ENCODE measurements around the gene TMEM263.

The TMEM263 gene

DNA sequence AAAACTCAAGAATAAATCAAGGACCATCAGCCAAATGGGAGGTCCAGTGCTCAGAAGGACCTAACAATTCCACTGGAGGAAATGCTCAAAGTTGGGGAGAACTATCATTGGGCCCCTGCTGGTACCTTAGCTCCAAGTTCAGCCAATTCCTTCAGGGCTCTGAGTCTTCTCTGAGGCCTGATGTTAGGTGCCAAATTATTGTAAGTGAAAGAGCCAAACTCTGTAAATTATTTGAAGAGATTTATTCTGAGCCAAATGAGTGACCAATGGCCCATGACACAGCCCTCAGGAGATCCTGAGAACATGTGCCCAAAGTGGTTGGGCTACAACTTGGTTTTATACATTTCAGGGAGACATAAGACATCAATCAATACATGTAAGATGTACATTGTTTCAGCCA lies 8.2 kb upstream of the TMEM263 start:
- DNase-seq = no peak

DNA sequence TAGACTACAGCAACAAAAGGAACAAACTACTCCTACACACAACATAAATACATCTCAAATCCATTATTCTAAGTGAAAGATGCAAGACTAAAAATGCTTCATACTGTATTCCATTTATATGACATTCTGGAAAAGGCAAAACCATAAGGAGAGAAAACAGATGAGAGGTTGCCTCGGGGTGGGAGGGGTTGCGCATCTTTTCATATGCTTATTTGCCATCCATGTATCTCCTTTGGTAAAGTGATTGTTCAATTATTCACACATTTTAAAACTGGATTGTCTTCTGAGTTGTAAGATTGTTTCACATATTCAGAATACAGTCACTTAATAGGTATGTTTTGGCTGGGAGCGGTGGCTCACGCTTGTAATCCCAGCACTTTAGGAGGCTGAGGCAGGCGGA lies 5.1 kb upstream of the TMEM263 start:
- DNase-seq = no peak

DNA sequence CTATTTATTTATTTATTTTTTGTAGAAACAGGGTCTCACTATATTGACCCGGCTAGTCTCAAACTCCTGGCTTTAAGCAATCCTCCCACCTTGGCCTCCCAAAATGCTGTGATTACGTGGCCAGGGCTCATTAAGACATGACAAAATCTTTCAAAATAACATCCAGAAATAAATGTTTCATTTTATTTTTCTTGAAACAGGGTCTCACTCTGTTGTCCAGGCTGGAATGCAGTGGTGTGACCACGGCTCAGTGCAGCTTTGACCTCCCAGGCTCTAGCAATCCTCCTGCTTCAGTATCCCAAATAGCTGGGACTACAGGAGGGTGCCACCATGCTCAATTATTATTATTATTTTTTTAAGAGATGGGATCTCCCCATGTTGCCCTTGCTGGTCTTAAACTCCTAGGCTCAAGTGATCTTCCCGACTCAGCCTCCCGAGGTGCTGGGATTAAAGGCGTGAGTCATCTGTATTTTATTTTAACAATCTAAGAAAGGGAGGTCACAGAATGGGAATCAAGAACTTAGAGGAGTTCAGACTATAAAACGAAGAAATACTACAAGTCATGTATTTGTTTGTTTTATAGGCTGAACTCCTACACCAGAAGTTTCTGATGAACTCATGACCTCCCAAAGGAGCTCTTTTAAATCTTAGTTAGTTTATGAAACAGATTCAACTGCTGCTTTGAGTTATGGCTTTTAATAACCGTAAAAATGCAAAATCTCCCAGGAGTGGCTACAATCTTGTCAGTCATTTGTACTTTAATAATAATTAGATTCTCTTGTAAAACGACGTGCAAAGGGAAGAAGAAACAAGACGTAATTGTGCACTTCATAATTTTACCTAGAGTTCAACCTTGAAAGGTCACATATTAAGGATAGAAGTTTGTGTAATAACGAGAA lies 2.1 kb upstream of the TMEM263 start:
- no peak for DNase-seq

DNA sequence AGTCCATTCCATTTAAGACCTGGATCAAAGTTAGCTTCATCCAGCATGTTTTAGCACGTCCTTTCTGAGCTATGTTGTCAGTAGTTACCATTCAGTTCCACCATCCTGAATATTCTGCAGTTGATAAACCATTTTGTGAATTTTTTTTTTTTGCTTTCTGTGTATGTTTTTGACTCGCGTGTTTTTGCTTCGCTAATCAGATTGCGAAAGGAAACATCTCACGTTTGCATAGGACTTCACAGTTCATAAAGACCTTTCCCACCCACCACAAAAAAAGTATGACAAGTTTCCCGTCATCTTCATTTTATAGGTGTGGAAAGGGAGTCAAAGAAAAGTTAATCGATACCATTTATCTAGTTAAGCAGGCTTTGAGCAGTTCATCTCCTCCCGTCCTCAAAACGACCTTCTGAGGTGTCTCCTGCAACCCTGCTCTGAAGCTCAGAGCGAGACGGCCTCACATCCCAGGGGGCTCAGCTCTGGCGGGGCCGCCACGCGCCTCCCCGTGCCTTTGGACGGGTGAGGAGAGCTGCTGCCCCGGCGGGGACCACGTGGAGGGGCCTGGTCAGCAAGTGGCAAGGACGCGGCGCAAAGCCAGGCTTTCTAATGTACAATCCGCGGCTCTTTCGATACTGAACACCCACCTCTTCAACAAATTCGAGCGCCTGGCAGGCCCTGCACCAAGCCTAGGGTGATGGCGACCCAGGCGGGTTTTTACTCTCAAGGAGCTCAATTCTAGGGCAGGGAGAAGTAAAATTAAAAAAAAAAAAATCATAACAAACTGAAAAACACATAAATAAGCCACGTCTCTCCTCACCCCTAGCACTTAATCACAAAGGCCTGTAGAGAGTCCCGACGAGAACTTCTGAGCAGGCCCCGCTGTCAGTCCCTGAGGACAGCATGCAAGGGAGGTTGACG lies 988 bp upstream of the TMEM263 start:
- peak in 26 of 56 donors; percentile 2 to 58 (median 32) for DNase-seq

DNA sequence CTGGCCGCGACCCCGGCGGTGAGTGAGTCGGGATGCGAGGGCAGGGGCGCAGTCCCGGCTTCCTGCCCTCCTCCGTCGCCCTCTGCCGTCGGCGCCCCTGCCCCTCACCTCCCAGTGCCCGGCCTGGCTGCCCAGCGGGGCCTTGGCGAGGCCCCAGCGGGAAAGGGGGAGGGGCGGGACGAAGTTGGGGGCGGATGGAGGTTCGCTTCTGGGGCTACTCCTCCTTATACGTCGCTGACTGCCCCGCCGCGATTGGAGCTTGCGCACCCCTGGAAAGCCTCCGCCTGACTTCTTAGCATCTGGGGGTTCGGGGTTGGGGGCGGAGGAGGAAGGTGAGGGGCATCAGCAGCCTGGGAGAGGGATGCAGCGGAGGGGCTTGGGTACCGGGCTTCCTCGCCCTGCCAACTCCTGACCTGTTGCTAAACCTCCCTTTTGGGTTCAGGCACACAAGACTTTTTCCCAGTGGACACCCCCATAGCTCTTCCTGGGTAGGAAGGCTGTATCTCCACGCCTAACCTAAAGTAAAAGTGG lies 406 bp downstream of the TMEM263 start:
- peak in 44 of 56 donors; percentile 6 to 83 (median 58) for DNase-seq

DNA sequence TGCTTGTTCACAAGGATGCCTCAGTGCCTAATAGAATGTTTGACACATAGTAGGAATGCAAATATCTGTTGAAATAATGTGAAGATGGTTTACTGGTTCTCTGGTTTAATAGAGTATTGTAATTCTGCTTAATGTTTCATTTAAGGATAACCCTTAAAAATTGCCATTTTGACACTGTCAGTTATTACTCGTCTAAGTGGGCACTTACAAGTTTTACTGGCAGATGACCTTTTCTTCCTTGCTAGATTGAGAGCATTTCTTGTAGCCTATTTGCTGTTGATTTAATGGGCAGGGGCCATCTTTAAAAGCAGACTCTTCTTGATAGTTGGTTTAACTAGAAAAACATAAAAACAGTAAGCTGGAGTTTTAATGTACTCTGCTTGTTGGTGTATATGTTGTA lies 1.9 kb downstream of the TMEM263 start:
- no peak for DNase-seq

DNA sequence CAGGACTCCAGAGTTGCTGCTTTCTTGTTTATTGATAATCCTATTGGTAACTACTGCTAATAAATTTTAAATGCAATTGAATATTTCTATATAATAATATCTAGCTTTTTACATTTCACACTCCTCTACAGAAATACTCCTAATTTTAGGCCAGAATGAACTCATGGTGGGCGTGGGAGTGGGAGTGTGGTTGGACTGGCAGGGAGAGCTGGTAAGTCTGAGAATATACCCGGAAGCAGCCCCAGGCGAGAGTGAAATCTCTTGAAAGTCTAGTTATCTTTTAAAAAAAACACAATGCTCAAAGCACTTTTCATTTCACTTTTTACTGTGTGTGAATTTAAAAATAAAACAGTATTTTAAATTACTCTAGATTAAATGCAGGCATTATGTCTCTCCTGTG lies 4.7 kb downstream of the TMEM263 start:
- DNase-seq = no peak

DNA sequence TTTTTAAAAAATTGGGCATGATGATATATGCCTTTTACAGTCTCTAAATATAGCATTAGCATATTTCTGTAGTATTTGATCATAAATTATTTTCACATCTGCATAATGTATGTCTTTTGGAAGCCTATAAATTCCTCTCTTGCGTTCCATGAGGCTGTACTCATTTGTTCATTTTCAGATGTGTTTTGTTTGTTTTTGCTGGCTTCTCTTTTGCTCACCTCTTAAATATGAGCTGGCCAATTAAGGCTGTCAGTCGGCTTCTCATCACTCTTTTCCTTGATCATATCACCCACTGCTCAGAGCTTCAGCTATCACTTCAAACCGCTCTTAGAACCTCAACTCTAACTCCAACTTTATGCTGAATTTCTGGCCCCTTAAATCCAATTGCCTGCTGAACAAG lies 6.6 kb downstream of the TMEM263 start:
- no peak for DNase-seq

DNA sequence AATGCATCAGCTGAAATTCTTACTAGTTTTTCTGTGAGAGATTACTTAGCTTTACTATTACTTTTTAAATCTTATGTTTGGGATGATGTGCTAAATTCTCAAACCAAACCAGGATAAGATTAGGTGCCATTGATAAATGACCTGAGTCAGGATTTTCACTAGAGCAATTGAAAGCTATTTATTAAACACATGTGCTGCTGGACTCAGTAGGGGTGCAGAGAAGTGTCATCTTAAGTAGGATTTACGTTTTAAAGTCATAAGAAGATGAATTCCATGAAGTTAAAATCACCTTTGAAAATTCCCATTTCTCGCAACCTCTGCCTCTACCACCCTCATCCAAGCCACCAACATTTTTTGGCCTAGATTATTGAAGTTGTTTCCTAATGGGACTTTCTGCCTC lies 8.8 kb downstream of the TMEM263 start:
- no peak for DNase-seq

DNA sequence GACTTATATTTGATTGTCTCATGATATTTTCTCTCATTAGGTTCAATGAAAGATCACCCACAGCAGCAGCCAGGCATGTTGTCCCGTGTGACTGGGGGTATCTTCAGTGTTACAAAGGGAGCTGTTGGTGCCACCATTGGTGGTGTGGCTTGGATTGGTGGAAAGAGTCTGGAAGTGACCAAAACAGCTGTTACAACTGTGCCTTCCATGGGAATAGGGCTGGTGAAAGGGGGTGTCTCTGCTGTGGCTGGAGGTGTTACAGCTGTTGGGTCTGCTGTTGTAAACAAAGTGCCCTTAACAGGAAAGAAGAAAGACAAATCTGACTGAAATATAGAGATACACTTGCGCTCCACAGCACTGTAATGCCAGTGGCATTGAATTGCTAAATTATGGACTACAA lies 15.4 kb downstream of the TMEM263 start:
- DNase-seq = no peak

DNA sequence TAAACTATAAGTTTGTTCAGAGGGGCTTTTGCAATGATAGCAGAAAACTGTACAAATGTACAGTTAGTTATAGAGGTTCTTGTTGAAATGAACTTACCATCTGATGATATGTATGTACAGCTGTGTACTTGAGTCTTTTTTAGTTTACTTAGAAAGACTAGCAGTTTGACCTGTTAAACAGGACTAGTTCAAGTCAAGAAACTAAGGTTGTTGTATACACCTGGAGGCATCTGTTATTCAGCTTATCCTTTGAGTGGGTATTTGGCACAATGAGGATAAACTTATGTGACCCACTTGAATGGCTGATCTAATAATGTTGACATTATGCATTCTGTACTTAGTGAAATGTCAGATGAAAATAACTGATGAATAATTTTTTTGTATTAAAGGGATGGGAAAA lies 17.8 kb downstream of the TMEM263 start:
- DNase-seq = no peak

DNA sequence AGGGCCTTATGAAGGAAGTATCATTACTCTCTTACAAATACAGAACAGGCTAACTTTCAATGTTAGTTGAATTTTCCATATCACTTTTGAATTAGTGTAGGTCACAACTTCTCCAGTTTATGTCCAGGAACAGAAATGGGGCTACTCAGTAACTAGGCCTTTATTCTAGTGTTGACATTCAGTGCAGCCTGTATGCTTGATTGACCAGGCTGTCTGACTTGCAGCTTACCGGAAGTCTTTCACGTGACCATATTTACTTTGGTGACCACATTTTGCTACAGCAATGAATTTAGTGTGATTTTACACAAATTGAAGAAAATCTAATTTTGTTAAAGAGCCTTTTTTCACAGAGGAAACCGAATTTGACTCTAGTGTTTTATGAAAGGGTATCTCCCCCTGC lies 18.8 kb downstream of the TMEM263 start:
- no peak for DNase-seq

DNA sequence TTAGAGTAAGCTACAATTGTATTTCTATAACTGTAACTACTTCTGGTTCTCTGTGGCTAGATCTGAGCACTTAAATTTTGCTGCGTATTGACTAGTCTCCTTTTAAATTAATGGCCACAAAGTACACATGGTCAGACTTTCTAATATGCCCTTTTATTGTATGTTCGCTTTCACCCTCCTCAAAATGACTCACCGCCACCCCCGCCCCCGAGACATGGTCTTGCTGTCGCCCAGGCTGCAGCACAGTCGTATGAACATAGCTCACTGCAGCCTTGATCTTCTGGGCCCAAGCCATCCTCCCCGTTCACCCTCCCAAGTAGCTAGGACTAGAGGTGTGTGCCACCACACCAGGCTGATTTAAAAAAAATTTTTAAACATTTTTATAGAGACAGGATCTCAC lies 19.4 kb downstream of the TMEM263 start:
- no peak for DNase-seq

DNA sequence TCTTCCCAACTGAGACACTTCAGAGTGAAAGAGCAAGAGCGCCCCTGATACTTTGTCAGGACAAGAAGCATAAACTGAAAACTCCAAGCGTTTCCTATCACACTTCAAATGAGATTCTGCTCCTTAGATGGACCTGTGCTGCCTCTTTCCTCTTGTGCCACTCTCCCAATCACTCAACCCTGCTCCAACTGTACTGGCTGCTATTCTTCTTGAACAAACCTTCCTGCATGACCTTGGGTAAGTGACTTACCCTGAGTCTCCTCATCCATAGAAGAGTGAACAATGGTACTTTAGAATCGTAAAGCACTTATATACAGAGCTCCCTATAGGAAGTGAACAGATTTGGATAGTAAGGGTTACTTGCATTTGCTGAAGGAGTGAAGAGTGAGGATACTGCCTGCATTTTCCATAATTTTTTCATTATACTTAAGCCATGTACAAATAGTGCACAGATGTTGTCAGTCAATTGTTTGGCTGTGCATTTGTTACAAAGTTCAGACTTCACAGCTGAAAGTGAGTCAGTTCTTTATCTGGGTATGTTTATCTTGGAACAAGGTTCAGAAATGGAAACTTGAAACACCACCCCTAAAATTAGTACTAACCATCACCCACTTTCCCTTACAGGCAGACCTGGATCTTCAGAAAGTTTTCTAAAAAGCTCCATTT lies 20.4 kb downstream of the TMEM263 start:
- no peak for DNase-seq

DNA sequence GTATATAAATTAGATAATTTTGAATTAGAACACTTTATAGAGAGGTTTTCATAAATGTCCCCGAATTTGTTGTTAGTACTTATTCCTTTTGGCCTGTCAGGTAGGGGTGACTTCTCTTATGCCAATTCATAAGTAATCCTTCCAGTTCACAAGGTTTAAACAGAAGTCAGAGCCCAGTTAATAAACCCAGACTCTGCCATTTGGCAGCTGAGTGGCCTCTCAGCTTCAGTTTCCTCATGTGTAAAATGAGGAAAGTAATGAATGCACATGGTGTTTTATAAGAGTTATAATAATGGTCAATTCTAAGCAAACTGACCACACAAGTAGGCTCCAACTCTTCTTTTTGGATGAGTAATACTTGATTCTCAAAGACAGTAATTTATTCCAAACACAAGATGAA lies 21.0 kb downstream of the TMEM263 start:
- DNase-seq = no peak

DNA sequence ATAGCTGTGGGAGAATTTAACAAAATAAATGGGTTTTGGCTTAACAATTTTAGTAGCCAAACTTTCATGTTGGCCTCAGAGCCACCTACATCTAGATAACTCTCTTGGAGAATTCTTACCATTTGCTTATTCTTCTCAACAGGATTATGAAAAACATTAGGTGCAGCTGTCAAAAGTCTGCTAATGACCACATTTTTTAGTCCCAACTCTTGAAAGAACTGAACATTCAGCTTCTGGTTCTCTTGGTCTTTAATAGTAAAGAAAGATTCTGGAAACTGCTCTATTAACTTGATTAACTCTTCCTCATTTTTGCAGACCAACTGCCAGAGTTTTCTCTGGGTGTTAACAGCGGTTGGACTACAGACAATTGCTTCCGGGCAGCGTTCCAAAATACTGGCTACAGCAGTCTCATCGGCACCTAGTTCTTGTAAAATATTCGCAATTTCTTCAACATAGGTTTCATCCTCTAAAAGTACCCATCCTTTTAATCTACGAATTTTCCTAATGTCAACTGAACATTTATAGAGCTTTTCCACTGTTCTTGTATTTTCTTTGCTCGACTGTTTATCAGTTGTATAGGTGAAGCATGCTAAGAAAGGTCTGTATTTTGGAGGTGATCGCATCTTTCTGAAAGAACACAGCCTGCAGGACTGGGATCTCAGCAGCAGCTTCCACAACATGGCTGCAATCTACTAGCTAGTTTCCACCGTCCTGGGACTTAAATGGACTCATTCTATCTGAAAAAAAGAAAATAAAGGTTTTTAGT lies 22.5 kb downstream of the TMEM263 start:
- peak in 13 of 56 donors; percentile 6 to 67 (median 26) for DNase-seq

DNA sequence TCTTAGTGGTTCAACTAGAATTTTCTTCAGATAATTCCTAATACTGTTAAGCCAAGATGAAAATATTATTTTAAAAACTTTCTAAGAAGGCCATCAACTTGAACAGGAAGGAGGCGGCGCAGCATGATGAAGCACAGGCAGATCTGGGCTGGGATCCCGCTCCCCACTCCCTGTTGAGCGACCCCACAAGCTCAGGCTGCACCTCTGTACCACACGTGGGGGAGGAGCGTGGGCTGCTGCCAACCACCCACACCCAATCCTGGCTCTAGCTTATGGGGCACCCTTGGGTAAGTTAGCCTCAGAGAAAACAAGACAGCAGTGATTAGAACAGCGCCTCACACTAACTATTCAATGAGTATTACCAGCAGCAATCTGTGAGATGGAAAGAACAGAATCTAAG lies 25.2 kb downstream of the TMEM263 start:
- DNase-seq = no peak

DNA sequence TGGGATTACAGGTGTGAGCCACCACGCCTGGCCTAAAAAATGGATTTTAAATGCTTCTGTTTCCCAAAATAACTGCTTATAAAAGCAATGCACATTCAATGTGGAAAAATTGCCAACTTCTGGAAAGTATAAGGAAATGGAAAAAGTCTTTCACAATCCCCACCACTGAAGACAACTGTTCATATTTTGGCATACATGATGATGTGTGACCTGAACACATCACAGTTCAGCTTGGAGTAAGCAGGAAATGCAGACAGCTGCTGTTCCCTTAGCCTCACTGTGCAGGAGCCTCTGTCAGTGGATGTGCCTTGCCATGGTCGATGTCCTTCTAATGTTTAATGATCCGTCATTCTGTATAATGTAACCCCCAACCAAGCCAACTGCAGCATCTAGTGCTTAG lies 26.1 kb downstream of the TMEM263 start:
- DNase-seq = no peak

DNA sequence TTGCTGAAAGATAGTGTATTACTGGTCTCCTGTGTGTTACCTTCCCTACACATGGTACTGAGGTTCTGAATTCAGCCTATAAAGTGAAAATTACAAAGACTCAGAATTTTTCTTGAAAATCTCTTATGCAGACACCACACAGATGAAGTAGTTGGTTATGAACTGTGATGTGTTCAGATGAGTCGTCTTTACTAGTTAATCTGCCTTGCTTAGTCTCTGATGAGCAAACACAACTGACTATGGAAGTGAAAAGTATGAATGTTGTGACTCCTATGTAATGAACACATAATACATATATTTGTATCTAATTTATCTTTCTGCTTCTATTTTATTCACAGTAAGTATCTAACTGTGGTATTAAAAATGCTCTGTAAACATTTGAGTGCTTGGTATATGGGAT lies 26.5 kb downstream of the TMEM263 start:
- DNase-seq = no peak

DNA sequence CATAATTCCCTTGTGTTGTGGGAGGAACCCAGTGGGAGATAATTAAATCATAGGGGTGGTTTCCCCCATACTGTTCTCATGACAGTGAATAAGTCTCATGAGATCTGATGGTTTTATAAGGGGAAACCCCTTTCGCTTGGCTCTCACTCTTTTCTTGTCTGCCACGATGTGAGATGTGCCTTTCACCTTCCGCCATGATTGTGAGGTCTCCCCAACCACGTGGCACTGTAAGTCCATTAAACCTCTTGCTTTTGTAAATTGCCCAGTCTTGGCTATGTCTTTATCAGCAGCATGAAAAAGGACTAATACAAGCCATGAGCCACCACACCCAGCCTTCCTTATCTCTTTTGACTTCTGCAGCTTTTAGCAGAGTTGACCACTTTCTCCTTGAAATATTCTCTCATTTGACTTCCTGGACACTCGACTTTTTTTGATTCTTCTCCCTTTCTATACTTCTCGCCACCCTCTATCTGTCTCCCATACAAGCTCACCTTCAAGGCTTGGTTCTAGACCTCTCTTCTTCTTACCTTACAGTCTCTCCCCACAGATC lies 29.0 kb downstream of the TMEM263 start:
- DNase-seq = no peak

DNA sequence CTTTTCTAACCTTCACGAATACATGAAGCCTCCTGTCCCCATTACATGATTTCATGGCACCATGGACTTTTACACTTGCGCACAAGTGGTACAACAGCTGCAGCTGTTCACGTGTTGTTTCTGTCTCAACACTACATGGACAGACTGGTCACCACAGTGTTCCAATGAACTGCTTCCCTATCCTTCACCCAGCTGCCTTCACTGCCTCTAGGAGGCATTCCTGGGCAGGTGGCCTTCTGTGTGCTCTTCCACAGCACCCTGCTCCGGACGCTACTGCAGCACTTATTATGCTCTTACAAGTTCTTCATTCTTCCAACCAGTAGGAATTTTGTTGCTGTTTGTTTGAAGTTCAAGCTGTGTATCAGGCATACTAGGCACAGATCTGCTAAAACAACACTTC lies 29.8 kb downstream of the TMEM263 start:
- no peak for DNase-seq

Data from nucleus accumbens (tissue), 56 donors.